C4-2B (cell line): ENCODE data around the gene TRPM5.

Experiments used
- ZFX ChIP-seq: fragments of 450-650 bp; IDR thresholded peaks from 2 replicates; pipeline ENCODE4 v1.6.1; 2017
- TF ChIP-seq, protein P1 (sequence below): fragments of 450-650 bp; conservative IDR thresholded peaks from 2 replicates; pipeline ENCODE4 v1.5.1; 2017; ENCODE audit warnings: mild to moderate bottlenecking

DNA sequence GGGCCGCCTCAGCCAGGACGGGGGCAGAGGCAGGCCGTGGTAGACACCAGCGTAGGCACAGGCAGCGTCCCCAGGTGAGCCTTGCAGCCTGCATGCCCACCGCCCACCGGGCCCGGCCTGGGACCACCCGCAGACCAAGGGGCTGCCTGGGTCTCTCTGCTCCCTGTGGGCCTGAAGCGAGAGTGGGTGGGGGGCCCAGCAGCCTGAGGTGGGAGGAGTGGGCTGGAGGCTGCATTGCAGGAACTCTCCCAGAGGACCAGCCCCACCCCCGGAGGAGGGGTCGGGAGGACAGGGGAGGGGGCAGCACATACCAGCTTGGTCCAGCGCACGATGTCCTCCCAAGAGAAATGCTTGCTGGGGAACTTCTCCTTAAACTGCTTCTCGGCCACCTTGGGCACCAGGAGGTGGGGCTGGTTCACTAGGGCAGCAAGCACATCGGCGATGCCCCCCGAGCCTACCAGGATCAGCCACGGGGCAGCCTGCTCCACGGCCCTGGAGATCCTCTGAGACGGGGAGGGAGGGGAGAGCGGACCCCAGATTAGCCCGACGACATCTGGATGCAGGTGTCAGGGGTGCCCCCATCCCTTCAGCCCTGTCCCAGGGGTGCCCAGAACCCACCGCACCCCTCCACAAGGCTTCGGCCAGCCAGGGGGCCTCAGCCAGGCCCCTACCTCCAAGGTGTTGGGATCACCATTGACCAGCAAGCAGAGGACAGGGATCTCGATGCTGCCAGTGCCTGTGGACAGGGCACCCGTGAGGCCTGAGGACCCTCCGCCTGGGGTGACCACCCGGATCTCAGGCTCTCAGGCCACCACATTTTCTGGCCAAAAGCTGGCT is 26.2 kb downstream of the TRPM5 start:
- TF ChIP-seq, protein P1, sequence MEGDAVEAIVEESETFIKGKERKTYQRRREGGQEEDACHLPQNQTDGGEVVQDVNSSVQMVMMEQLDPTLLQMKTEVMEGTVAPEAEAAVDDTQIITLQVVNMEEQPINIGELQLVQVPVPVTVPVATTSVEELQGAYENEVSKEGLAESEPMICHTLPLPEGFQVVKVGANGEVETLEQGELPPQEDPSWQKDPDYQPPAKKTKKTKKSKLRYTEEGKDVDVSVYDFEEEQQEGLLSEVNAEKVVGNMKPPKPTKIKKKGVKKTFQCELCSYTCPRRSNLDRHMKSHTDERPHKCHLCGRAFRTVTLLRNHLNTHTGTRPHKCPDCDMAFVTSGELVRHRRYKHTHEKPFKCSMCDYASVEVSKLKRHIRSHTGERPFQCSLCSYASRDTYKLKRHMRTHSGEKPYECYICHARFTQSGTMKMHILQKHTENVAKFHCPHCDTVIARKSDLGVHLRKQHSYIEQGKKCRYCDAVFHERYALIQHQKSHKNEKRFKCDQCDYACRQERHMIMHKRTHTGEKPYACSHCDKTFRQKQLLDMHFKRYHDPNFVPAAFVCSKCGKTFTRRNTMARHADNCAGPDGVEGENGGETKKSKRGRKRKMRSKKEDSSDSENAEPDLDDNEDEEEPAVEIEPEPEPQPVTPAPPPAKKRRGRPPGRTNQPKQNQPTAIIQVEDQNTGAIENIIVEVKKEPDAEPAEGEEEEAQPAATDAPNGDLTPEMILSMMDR, result no peak
- no peak for TF ChIP-seq ZFX
